ENCODE results near the gene TMEM107.
A peak's percentile ranks its signal among the peaks of the same experiment; 100 is the strongest.

The TMEM107 gene

GRCh38 chr17:8128125-8128784 lies 47.9 kb downstream of the TMEM107 start:
- DNase-seq = no peak

GRCh38 chr17:8126491-8127066 lies 49.6 kb downstream of the TMEM107 start:
- peak; percentile 77 for DNase-seq

GRCh38 chr17:8125947-8126490 lies 50.2 kb downstream of the TMEM107 start:
- DNase-seq = no peak

- peak; percentile 94 for DNase-seq
Measured at GRCh38 chr17:8125154-8125946, 50.8 kb downstream of the TMEM107 start.

- peak; percentile 50 for DNase-seq
Measured at GRCh38 chr17:8124350-8125153, 51.6 kb downstream of the TMEM107 start.

- DNase-seq = peak; percentile 57
Measured at GRCh38 chr17:8123695-8124349, 52.4 kb downstream of the TMEM107 start, which contains the start of gene HES7. Gene HES7, minus strand, starts transcription at chr17:8124106. Its CDS starts 22 bp downstream, at chr17:8124084.

- DNase-seq = peak; percentile 56
Measured at GRCh38 chr17:8122924-8123694, 53.1 kb downstream of the TMEM107 start.

Measured in right forelimb (tissue), 1 donor.